ENCODE measurements around the gene C16orf87. TPM values are rescaled to one million over a fixed set of nuclear protein-coding genes. Genes with fewer than 3 reads are reported as not detected.

The C16orf87 gene
- total and polyA plus RNA-seq, 2 experiments from 2014 or later: 7.9 to 17.6 TPM

DNA sequence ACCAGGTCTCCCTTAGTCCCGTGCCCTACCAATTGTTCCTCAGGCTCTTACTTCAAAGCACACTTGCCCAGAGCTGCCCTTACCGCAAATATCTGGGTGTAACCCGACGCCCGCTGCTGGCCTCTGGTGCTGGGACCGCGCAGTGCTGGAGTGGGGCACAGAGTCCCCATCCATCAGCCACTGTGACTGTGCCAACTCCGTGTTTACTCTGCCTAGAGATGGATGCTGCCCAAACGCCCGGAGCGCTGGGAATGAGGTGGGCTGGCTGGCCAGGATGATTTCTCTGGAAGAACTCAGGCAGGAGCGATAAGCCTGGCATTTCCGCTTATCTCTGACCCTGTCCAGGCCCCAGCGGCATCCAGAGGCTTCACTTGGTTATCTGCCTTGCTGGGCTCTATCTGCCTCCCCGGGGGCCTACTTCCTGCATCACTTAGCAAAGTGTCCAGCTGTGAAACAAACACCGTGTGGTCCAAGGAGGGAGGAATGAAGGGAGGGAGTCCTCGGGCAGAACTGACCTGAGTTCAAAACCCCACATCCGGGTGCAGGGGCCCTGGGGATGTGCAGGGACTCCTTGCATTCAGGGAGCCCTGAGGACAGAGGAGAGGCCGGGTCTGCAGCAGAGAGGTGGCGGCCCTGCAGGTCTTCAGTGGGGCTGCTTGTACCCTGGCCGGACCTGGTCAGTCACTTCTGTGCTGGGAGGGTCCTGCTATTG lies 73.5 kb downstream of the C16orf87 start:
- no peaks in the 10 kb centered on the region for H3K9me2 ChIP-seq (ENCODE audit: insufficient read depth)
- H2AFZ ChIP-seq: no peak overlapping the region
- H3K36me3 ChIP-seq (ENCODE audit: low read depth): no peaks in the 10 kb centered on the region
- H4K20me1 ChIP-seq (ENCODE audit: insufficient read depth): no peaks in the 10 kb centered on the region
- H3K4me1 ChIP-seq (ENCODE audit: insufficient read depth): no peaks in the 10 kb centered on the region
- WGBS, 2 experiments (ENCODE audit: low coverage in 1 of 2, low lambda C conversion rate in 2 of 2, missing lambda C conversion rate in 2 of 2): 29 to 34% methylated on average over 20 to 21 of the region's 21 CpGs
- H3F3A ChIP-seq (ENCODE audit: insufficient read depth): no peaks in the 10 kb centered on the region
- H3K9me3 ChIP-seq (ENCODE audit: low read depth): no peaks in the 10 kb centered on the region
- no peak overlapping the region for H3K9ac ChIP-seq
- in situ Hi-C loops (cut with MboI): no loop called here
- TF ChIP-seq EZH2 (IDR thresholded peaks at IDR 0.05; ENCODE audit: insufficient read depth, poor library complexity, severe bottlenecking) (no peak), EZH2phosphoT487 (IDR thresholded peaks at IDR 0.05; ENCODE audit: insufficient read depth, low read depth) (no peak)
- no peak overlapping the region for H3K27ac ChIP-seq
- H3K79me2 ChIP-seq (ENCODE audit: insufficient read depth): no peaks in the 10 kb centered on the region
- no peak overlapping the region for H3K4me2 ChIP-seq (ENCODE audit: unreplicated experiment)
- no peak for DNase-seq
- peaks cover 25% of the 10 kb centered on the region for H3K27me3 ChIP-seq (replicated peaks; ENCODE audit: insufficient read depth)
- no peak overlapping the region for H3K4me3 ChIP-seq

DNA sequence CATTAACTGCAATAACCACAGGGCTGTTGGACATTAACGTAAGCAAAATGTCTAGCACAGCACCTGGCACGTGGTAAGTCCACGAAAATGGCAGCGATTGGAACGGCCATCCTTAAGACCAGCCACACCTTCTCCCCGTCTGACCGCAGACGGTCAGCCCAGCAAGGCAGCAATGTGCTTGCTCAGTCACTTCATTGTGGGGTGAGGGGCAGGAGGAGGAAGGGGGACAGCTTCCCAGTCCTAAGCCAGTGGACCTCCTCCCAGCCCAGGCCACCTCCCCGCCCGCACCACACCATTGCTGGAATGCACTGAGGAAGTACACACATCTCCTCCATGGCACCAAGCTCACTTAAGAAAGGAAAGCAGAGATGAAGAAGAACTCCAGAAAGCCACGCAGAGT lies 74.2 kb downstream of the C16orf87 start:
- in situ Hi-C loops (cut with MboI): no loop called here
- H3K79me2 ChIP-seq (ENCODE audit: insufficient read depth): no peaks in the 10 kb centered on the region
- TF ChIP-seq EZH2 (IDR thresholded peaks at IDR 0.05; ENCODE audit: insufficient read depth, poor library complexity, severe bottlenecking) (no peak), EZH2phosphoT487 (IDR thresholded peaks at IDR 0.05; ENCODE audit: insufficient read depth, low read depth) (no peak)
- no peaks in the 10 kb centered on the region for H3K9me3 ChIP-seq (ENCODE audit: low read depth)
- H3F3A ChIP-seq (ENCODE audit: insufficient read depth): no peaks in the 10 kb centered on the region
- no peaks in the 10 kb centered on the region for H3K4me1 ChIP-seq (ENCODE audit: insufficient read depth)
- no peak overlapping the region for H3K27ac ChIP-seq
- no peak overlapping the region for H3K4me3 ChIP-seq
- no peaks in the 10 kb centered on the region for H4K20me1 ChIP-seq (ENCODE audit: insufficient read depth)
- no peak overlapping the region for H2AFZ ChIP-seq
- no peak overlapping the region for H3K4me2 ChIP-seq (ENCODE audit: unreplicated experiment)
- H3K9me2 ChIP-seq (ENCODE audit: insufficient read depth): no peaks in the 10 kb centered on the region
- H3K9ac ChIP-seq: no peak overlapping the region
- H3K27me3 ChIP-seq (replicated peaks; ENCODE audit: insufficient read depth): peaks cover 25% of the 10 kb centered on the region
- no peak for DNase-seq
- WGBS, 2 experiments (ENCODE audit: low coverage in 1 of 2, low lambda C conversion rate in 2 of 2, missing lambda C conversion rate in 2 of 2): 77 to 80% methylated on average over 10 to 11 of the region's 11 CpGs
- no peaks in the 10 kb centered on the region for H3K36me3 ChIP-seq (ENCODE audit: low read depth)

GRCh38 chr16:46753015-46753414 lies 78.0 kb downstream of the C16orf87 start:
- H3K4me1 ChIP-seq (ENCODE audit: insufficient read depth): no peaks in the 10 kb centered on the region
- H3K9me3 ChIP-seq (ENCODE audit: low read depth): no peaks in the 10 kb centered on the region
- in situ Hi-C loops (cut with MboI): no loop called here
- no peak for DNase-seq
- H3K9me2 ChIP-seq (ENCODE audit: insufficient read depth): no peaks in the 10 kb centered on the region
- H3F3A ChIP-seq (ENCODE audit: insufficient read depth): no peaks in the 10 kb centered on the region
- no peak overlapping the region for H3K4me2 ChIP-seq (ENCODE audit: unreplicated experiment)
- H3K36me3 ChIP-seq (ENCODE audit: low read depth): no peaks in the 10 kb centered on the region
- TF ChIP-seq EZH2phosphoT487 (IDR thresholded peaks at IDR 0.05; ENCODE audit: insufficient read depth, low read depth) (no peak), EZH2 (IDR thresholded peaks at IDR 0.05; ENCODE audit: insufficient read depth, poor library complexity, severe bottlenecking) (no peak)
- no peak overlapping the region for H3K27ac ChIP-seq
- no peaks in the 10 kb centered on the region for H3K79me2 ChIP-seq (ENCODE audit: insufficient read depth)
- WGBS, 2 experiments (ENCODE audit: low coverage in 1 of 2, low lambda C conversion rate in 2 of 2, missing lambda C conversion rate in 2 of 2): 47 to 51% methylated on average over 5 of the region's 5 CpGs
- H3K27me3 ChIP-seq (replicated peaks; ENCODE audit: insufficient read depth): peaks cover 6% of the 10 kb centered on the region; the same call in 1 of the 2 replicates
- H3K9ac ChIP-seq: no peak overlapping the region
- H2AFZ ChIP-seq: no peak overlapping the region
- no peak overlapping the region for H3K4me3 ChIP-seq
- no peaks in the 10 kb centered on the region for H4K20me1 ChIP-seq (ENCODE audit: insufficient read depth)

GRCh38 chr16:46751381-46751780 lies 79.6 kb downstream of the C16orf87 start:
- H2AFZ ChIP-seq: no peak overlapping the region
- H3K27me3 ChIP-seq (replicated peaks; ENCODE audit: insufficient read depth): no peaks in the 10 kb centered on the region
- in situ Hi-C loops (cut with MboI): no loop called here
- WGBS, 2 experiments (ENCODE audit: low coverage in 1 of 2, low lambda C conversion rate in 2 of 2, missing lambda C conversion rate in 2 of 2): 47 to 56% methylated on average over 7 of the region's 7 CpGs
- no peak for DNase-seq
- no peaks in the 10 kb centered on the region for H4K20me1 ChIP-seq (ENCODE audit: insufficient read depth)
- no peaks in the 10 kb centered on the region for H3F3A ChIP-seq (ENCODE audit: insufficient read depth)
- H3K79me2 ChIP-seq (ENCODE audit: insufficient read depth): no peaks in the 10 kb centered on the region
- H3K4me1 ChIP-seq (ENCODE audit: insufficient read depth): no peaks in the 10 kb centered on the region
- no peak overlapping the region for H3K27ac ChIP-seq
- H3K9ac ChIP-seq: no peak overlapping the region
- TF ChIP-seq EZH2phosphoT487 (IDR thresholded peaks at IDR 0.05; ENCODE audit: insufficient read depth, low read depth) (no peak), EZH2 (IDR thresholded peaks at IDR 0.05; ENCODE audit: insufficient read depth, poor library complexity, severe bottlenecking) (no peak)
- H3K4me2 ChIP-seq (ENCODE audit: unreplicated experiment): no peak overlapping the region
- no peaks in the 10 kb centered on the region for H3K9me3 ChIP-seq (ENCODE audit: low read depth)
- no peak overlapping the region for H3K4me3 ChIP-seq
- H3K9me2 ChIP-seq (ENCODE audit: insufficient read depth): no peaks in the 10 kb centered on the region
- H3K36me3 ChIP-seq (ENCODE audit: low read depth): no peaks in the 10 kb centered on the region

All from GM23248 (cell line).